K562 (cell line): ENCODE results near the gene SAMD4A. TPM values are rescaled to one million over a fixed set of nuclear protein-coding genes. Genes with fewer than 3 reads are reported as not detected.

ENCODE experiments used
- AFF1 ChIP-seq, 2 experiments: fragments of 450-650 bp; IDR thresholded peaks; 2 replicates each; pipeline ENCODE4 v1.6.1; 2018; ENCODE audit warnings: mild to moderate bottlenecking in 2 of 2, low read depth in 1 of 2; ENCODE audit not compliant: partially characterized antibody in 2 of 2
- ARID2 ChIP-seq: fragments of 450-650 bp; IDR thresholded peaks from 2 replicates; pipeline ENCODE4 v1.6.1; 2017; ENCODE audit warnings: antibody characterized with exemption, mild to moderate bottlenecking
- CBX3 ChIP-seq, 2 experiments: IDR thresholded peaks; 1 replicate in 1 of 2; 2 replicates in 1 of 2; pipeline ENCODE4 v1.6.1; 2012; ENCODE audit warnings: inconsistent platforms in 2 of 2, low read length in 2 of 2, borderline replicate concordance in 1 of 2, control low read depth in 1 of 2
- CCNT2 ChIP-seq: IDR thresholded peaks from 2 replicates; pipeline ENCODE4 v1.6.1; 2011; ENCODE audit warnings: borderline replicate concordance, low read depth, mild to moderate bottlenecking, moderate library complexity, mixed read lengths, low read length; ENCODE audit not compliant: insufficient read length; ENCODE audit errors: extremely low read depth
- GATAD2A ChIP-seq: fragments of 450-650 bp; IDR thresholded peaks from 2 replicates; pipeline ENCODE4 v1.6.1; 2017
- HDAC8 ChIP-seq: fragments of 450-650 bp; IDR thresholded peaks from 2 replicates; pipeline ENCODE4 v1.6.1; 2016; ENCODE audit warnings: mild to moderate bottlenecking, missing genetic modification characterization, moderate library complexity, missing compliant biosample characterization
- MED1 ChIP-seq: sonication (generic); formaldehyde crosslinking; IDR thresholded peaks from 2 replicates; pipeline ENCODE4 v1.8.1; 2023; ENCODE audit warnings: missing genetic modification reagents, borderline replicate concordance
- MEF2A ChIP-seq: IDR thresholded peaks from 2 replicates; pipeline ENCODE4 v1.6.1; 2011; ENCODE audit warnings: low read depth, mild to moderate bottlenecking, low read length, moderate library complexity; ENCODE audit not compliant: control insufficient read depth
- NFRKB ChIP-seq: fragments of 450-650 bp; IDR thresholded peaks from 2 replicates; pipeline ENCODE4 v1.6.1; 2016; ENCODE audit warnings: low read depth
- PML ChIP-seq: IDR thresholded peaks from 2 replicates; pipeline ENCODE4 v1.6.1; 2012; ENCODE audit warnings: low read length, inconsistent platforms
- POLR3A ChIP-seq: IDR thresholded peaks from 2 replicates; pipeline ENCODE4 v1.6.1; 2011; ENCODE audit warnings: borderline replicate concordance, mild to moderate bottlenecking, moderate library complexity; ENCODE audit not compliant: insufficient read length, insufficient read depth; ENCODE audit errors: extremely low read depth
- RBBP5 ChIP-seq: fragments of 200-600 bp; sonication (generic); IDR thresholded peaks from 2 replicates; pipeline ENCODE4 v1.6.1; 2012; ENCODE audit warnings: borderline replicate concordance, mild to moderate bottlenecking, low read length, control low read depth, inconsistent platforms; ENCODE audit not compliant: insufficient read depth, poor library complexity, severe bottlenecking
- ZFP30 ChIP-seq: fragments of 250-450 bp; sonication (Bioruptor Pico); IDR thresholded peaks from 2 replicates; pipeline ENCODE4 v1.8.0; 2022; ENCODE audit warnings: moderate library complexity, mild to moderate bottlenecking, inconsistent platforms, borderline replicate concordance
- polyA plus RNA-seq, 8 experiments: library from polyadenylated mRNA; depleted of rRNA in 4 of 8; stranded (reverse) in 5 of 8; unstranded in 3 of 8; fragments of >200 nt; fragmentation: Nextera tagmentation in 2 of 8; fragmentation: Illumina TruSeq in 1 of 8; extraction: Ambion mirVana in 2 of 8; extraction: Trizol in 1 of 8; gene quantifications; 2 replicates each; pipeline versions ENCODE4 v1.2.1 to v1.2.3, GENCODE V29; 2011 to 2014; ENCODE audit warnings: inconsistent platforms in 1 of 8, missing spikeins in 1 of 8
- total RNA-seq, 7 experiments: library from RNA; depleted of rRNA in 6 of 7; stranded (reverse); fragments of >200 nt in 6 of 7; fragmentation: Illumina TruSeq in 2 of 7; extraction: Trizol in 2 of 7; gene quantifications; 2 replicates each; pipeline versions ENCODE4 v1.2.1 to v1.2.3, GENCODE V29; 2011 to 2021; ENCODE audit warnings: low replicate concordance in 1 of 7
- TF ChIP-seq, protein P1 (sequence below), 2 experiments: IDR thresholded peaks; 2 replicates each; pipeline ENCODE4 v1.6.1; 2012; ENCODE audit warnings: improper control_type of control experiment in 2 of 2, low read depth in 2 of 2, low read length in 2 of 2, borderline replicate concordance in 1 of 2
- TF ChIP-seq, protein P2 (sequence below): fragments of 450-650 bp; formaldehyde crosslinking; IDR thresholded peaks from 2 replicates; pipeline ENCODE4 v1.4.0; 2020; ENCODE audit warnings: mild to moderate bottlenecking, mixed read lengths

Gene SAMD4A
- total and polyA plus RNA-seq, 9 of the 15 experiments (the other 6 are each of a cell fraction or from before 2014, with no cell fraction given) = 0.66 to 6.8 (median 3.3) TPM

GRCh38 chr14:54572316-54572715, 5.4 kb downstream of the SAMD4A start (continued):
- no peak for TF ChIP-seq AFF1 (IDR thresholded peaks at IDR 0.05; ENCODE audit: low read depth in 1 of 2, partially characterized antibody in 2 of 2)
- no peak for TF ChIP-seq GATAD2A
- TF ChIP-seq, protein P1, sequence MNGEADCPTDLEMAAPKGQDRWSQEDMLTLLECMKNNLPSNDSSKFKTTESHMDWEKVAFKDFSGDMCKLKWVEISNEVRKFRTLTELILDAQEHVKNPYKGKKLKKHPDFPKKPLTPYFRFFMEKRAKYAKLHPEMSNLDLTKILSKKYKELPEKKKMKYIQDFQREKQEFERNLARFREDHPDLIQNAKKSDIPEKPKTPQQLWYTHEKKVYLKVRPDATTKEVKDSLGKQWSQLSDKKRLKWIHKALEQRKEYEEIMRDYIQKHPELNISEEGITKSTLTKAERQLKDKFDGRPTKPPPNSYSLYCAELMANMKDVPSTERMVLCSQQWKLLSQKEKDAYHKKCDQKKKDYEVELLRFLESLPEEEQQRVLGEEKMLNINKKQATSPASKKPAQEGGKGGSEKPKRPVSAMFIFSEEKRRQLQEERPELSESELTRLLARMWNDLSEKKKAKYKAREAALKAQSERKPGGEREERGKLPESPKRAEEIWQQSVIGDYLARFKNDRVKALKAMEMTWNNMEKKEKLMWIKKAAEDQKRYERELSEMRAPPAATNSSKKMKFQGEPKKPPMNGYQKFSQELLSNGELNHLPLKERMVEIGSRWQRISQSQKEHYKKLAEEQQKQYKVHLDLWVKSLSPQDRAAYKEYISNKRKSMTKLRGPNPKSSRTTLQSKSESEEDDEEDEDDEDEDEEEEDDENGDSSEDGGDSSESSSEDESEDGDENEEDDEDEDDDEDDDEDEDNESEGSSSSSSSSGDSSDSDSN (IDR thresholded peaks at IDR 0.05; ENCODE audit: borderline replicate concordance in 1 of 2, low read depth in 2 of 2, low read length in 2 of 2) = no peak
- no peak for TF ChIP-seq HDAC8 (tag)
- no peak for TF ChIP-seq MED1 (CRISPR knock-in tag)
- no peak for TF ChIP-seq POLR3A
- TF ChIP-seq RBBP5 = no peak
- no peak for TF ChIP-seq ARID2
- TF ChIP-seq PML = no peak
- peak in 1 of 2 experiments; percentile 93; a peak in 2 of 3 replicates for TF ChIP-seq CBX3 (IDR thresholded peaks at IDR 0.05; ENCODE audit: borderline replicate concordance in 1 of 2, low read length in 2 of 2)
- no peak for TF ChIP-seq NFRKB
- TF ChIP-seq, protein P2, sequence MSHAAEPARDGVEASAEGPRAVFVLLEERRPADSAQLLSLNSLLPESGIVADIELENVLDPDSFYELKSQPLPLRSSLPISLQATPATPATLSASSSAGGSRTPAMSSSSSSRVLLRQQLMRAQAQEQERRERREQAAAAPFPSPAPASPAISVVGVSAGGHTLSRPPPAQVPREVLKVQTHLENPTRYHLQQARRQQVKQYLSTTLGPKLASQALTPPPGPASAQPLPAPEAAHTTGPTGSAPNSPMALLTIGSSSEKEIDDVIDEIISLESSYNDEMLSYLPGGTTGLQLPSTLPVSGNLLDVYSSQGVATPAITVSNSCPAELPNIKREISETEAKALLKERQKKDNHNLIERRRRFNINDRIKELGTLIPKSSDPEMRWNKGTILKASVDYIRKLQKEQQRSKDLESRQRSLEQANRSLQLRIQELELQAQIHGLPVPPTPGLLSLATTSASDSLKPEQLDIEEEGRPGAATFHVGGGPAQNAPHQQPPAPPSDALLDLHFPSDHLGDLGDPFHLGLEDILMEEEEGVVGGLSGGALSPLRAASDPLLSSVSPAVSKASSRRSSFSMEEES (CRISPR knock-in tag) = no peak
- TF ChIP-seq MEF2A = peak; percentile 24; the same call in 1 of the 2 replicates
- no peak for TF ChIP-seq ZFP30 (CRISPR knock-in tag)
- no peak for TF ChIP-seq CCNT2
